ENCODE measurements around the gene MYH7B.

- TF ChIP-seq CTCF (conservative IDR thresholded peaks at IDR 0.05) (no peak), EZH2 (IDR thresholded peaks at IDR 0.05; ENCODE audit: low read depth) (no peak)
Observed at GRCh38 chr20:34990661-34991214, 35.1 kb downstream of the MYH7B start.
